ENCODE data around the gene ARHGAP5. TPM values are rescaled to one million over a fixed set of nuclear protein-coding genes. Genes with fewer than 3 reads are reported as not detected.
"Not testable (repeated sequence)": the region's sequence is repeated elsewhere in the genome, so short reads cannot be mapped to it uniquely, and the experiment has no call there.

The ARHGAP5 gene
- total RNA-seq, 1 experiment from 2014 or later, result 66.9 TPM

GRCh38 chr14:32110548-32110896 is 33.4 kb downstream of the ARHGAP5 start:
- DNase-seq (ENCODE audit: low read depth), result no peak

DNA sequence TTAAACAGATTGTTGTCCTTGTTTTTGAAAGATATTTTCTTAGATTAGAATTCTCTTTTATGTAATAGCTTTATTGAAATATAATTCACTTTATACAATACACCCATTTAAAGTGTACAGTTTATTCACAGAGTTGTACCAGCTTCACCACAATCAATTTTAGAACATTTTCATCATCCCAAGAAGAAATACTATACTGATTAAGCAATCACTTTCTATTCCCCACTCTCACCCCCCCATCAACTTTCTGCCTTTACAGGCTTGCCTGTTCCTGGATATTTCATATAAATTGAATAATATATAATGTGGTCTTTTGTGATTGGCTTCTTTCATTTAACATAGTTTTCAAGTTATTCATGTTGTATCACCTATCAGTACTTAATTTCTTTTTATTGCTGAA is 44.4 kb downstream of the ARHGAP5 start:
- DNase-seq (ENCODE audit: low read depth), result no peak

- no peak for DNase-seq (ENCODE audit: low read depth)
These were observed 44.8 kb downstream of the ARHGAP5 start for GRCh38 chr14:32121948-32122347.

GRCh38 chr14:32126899-32127730 is 50.0 kb downstream of the ARHGAP5 start:
- DNase-seq (ENCODE audit: low read depth), result not testable (repeated sequence)

- not testable (repeated sequence) for DNase-seq (ENCODE audit: low read depth)
These were observed 50.9 kb downstream of the ARHGAP5 start for GRCh38 chr14:32127731-32128654.

- DNase-seq (ENCODE audit: low read depth), result no peak
These were observed 51.6 kb downstream of the ARHGAP5 start for GRCh38 chr14:32128703-32129102.

DNA sequence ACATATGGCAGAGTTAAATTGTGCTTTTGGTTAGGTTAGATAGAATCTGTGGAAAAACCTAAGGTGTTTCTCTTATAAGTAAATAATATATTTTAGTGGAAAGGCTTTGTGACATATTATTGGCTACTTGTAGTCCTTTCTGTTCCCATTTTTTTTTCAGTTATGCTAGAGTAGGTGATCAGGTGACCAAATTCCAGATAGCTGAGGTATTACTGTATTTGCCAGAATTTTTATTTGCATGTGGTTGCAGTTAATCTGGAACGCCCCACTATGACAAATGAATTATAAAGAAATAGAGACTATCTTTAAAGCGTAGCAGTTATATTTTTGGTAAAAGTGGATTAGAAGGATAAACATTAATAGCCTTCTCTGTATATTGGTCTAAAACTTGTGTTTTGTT is 52.0 kb downstream of the ARHGAP5 start:
- peak; percentile 29 for DNase-seq (ENCODE audit: low read depth)

GRCh38 chr14:32131689-32132088 is 54.6 kb downstream of the ARHGAP5 start:
- not testable (repeated sequence) for DNase-seq (ENCODE audit: low read depth)

DNA sequence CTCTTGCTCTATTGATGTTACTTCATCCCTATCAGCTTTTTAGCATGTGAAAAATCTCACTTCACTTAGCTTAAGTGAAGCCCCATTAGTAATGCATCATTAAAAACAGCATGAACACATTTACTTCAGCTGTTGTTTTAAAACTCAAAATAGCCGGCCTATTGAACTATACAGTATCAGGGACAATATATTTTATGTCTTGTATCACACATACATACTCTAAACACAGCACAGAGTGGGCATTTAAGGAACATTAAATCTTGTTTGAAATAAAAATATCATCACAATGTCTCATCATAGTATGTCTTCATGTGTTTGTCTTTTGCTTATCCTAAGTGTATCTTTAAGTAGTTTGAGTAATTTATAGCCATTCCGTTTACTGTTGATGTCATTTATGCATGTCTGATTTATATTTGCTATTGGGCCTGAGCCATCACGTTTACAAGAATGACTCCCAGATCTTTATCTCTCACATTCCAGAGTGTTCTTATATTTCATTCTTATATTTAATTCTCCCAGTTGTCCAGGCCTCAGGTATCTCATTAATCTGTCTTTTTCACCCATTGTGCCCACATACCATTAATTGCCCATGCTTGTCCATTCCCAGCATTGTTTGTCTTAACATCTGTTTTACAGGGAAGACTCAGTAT is 57.5 kb downstream of the ARHGAP5 start:
- peak; percentile 19 for DNase-seq (ENCODE audit: low read depth)

GRCh38 chr14:32136027-32136825 is 59.1 kb downstream of the ARHGAP5 start:
- DNase-seq (ENCODE audit: low read depth), result no peak

- no peak for DNase-seq (ENCODE audit: low read depth)
These were observed 60.2 kb downstream of the ARHGAP5 start for GRCh38 chr14:32137313-32137712.

DNA sequence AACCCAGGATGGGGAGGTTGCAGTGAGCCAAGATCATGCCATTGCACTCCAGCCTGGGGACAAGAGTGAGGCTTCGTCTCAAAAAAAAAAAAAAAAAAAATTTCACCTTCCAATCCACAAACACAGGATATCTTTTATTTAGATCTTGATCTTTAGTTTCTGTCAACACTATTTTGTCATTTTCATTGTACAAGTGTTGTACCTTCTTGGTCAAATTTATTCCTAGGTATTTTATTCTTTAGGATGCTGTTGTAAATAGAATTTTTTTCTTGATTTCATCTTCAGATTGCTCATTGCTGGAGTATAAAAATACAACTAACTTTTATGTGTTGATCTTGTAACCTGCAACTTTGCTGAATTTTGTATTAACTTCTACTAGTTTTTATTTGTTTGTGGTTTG is 60.8 kb downstream of the ARHGAP5 start:
- DNase-seq (ENCODE audit: low read depth), result no peak

DNA sequence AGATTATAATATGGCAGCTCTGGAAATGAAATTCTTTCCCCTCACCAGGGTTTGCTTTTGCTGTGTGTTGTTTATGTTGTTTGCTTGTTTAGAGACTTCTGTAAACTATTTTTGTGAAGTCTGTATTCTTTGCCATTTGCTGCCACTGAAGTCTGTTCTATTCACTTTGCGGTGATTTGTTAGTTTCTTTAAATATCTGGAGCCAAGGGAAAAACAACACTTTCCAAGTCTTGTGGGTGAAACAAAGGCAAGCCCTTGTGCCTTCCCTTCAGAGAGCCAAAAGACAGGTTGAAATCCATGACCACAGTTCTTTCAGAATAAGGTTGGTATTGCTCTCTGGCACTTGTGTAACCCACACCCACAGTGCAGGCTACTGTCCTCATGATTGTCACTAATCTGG is 65.2 kb downstream of the ARHGAP5 start:
- DNase-seq (ENCODE audit: low read depth), result no peak

GRCh38 chr14:32142754-32143437 is 65.8 kb downstream of the ARHGAP5 start:
- no peak for DNase-seq (ENCODE audit: low read depth)

GRCh38 chr14:32150392-32150791 is 73.3 kb downstream of the ARHGAP5 start:
- no peak for DNase-seq (ENCODE audit: low read depth)

DNA sequence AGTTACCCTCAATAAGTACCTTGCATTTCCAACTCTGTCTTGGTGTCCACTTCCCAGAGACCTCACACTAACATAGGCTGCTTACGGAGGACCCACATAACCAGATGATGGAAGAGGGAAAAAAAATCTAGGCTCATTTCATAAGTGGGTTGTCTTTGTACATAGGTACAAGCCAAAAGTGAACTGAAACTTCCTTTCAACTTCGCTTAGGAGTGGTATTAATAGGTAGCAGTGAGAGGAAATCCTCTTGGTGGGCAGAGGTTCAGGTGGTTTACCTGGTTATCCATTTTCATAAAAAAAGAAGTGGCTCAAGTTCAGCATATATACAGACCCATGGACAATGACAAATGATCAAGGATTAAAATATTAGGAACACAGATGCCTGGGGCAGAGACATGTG is 88.9 kb downstream of the ARHGAP5 start:
- DNase-seq (ENCODE audit: low read depth), result no peak

DNA sequence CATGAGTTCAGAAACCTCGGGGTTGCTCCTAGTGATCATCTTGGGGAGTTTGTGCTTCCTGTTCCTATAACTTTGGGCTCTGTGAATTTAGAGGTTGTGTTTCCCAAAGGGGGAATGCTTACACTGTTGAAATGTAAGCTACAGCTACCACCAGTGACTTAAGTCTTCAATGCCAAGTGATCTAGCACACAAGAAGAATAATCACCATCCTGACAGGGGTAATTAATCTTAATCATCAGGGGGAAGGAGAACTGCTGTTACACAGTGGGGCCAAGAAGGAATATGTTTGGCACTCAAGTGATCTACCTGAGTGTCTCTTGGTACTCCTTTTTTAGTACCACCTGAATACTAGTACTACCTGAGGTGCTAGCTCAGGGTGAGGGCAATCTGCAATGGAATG is 89.8 kb downstream of the ARHGAP5 start:
- no peak for DNase-seq (ENCODE audit: low read depth)

DNA sequence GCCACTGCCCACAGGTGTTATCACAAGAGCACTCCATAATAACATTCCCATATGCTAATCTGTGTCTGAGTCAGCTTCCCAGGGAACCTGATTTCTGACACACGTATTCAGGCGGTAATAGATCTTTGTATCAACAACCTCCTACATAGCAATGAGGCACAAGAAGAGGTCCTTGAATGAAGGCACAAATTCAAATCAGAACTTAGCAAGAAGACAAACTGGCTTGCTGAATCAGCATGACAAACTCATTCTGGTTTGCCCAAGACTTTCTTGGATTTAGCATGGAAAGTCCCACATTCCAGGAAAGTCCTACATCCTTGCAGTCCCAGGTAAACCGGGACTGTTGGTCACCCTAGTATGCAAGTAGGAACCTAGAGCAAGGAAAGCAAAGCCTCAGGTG is 90.8 kb downstream of the ARHGAP5 start:
- DNase-seq (ENCODE audit: low read depth), result no peak

DNA sequence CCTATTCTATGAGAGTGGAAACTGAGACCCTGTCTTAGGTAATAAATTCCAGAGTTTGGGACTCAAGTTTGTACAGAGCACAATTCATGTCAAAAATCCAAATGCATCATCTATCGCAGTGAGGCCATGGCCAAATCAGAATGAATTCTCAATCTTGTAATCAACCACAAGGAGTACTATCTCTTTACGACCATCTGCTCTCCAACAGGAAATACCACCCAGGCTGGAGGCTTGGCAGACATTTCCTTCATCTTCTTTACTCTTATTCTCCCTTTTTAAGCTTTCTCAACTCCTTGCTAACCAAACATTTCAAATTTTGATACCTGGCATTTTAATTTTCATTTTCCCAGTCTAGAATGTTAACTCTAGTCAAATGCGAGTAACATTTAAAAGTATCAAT is 92.1 kb downstream of the ARHGAP5 start:
- no peak for DNase-seq (ENCODE audit: low read depth)

GRCh38 chr14:32171469-32171868 is 94.4 kb downstream of the ARHGAP5 start:
- DNase-seq (ENCODE audit: low read depth), result no peak

All from RPMI7951 (cell line).